ENCODE results near the gene GMPPB.
"Not testable (repeated sequence)": the region's sequence is repeated elsewhere in the genome, so short reads cannot be mapped to it uniquely, and the experiment has no call there.

The GMPPB gene

DNA sequence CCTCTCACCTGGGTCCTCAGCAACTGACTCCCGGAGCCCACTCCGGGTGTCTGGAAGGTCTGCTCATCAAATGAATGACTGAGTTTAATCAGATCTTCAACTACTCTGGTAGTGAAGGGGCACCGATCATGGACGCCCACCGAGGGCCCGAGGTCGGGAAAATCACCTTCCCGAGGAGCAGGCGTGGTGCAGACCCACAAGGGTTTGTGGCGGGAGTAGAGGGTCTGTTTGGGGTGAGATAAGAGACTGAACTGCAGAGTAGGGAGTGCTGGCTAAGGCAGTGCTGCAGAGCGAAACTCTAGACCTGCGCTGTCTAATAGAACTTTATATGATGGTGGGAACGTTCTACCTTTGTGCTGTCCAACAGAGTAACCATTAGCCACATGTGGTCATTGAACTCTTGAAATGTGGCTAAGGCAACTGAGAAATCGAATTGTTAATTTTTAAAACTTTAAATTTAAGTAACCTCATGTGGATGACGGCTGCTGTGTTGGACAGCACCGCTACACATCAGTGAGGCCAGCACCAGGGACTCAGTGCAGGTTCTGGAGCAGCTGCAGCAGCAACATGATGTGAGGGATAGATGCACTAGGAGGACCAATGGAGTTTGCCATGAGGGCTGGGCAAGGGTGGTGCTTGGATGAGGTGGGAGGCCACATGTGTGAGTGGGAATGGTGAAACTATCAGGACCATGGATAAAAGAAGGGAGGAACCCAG lies 33.7 kb downstream of the GMPPB start:
- not testable (repeated sequence) for DNase-seq (ENCODE audit: low read depth)

DNA sequence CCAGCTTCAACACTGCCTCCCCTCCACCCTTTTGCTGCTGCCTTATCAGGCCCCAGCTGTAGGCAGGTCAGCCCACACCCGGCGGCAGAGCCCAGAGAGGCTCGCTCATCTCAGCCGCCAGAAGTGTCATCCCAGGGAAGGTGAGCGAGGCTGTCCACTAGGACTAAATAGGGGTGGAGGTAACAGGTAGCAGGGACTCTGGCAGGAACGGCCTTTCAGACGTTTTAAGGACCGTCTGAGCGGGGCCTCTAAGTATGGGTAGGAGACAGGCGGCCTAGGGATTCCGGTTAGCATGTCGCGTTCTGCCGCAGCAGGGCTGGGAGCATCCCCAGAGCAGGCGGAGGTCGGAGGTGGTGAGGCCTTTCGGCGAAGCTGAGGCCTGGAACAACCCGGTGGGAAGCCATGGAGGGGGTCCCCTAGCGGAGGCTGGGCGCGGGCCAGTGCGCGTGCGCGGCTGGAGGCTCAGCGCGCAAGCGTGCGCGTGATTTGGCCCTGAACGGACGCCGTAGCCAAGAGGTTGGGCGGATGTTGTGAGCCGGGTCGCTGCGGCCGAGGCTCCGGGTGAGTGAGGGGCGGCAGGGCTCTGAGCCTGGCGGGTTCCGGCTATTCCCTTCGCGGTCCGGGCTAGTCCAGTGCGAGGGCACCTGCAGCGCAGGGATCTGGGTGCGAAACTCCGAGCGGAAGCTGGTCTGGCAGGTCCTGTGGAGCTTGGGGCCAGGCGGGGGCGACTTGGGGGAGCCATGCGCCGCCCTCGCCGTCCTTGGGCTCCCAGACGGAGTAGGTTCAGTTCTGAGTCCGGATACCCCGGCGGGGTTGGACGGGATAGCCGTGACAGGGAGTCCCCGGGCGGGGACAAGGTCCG lies 34.5 kb downstream of the GMPPB start, which contains the start of the genes MST1 and RNF123:
Gene MST1 (minus strand): TSS at position 429 of the 862 bp plus-strand sequence. CDS start 783 bp downstream, outside the sequence.
Gene RNF123 (plus strand): TSS at position 512 of the 862 bp plus-strand sequence. CDS start 1,609 bp downstream, outside the sequence.
- DNase-seq (ENCODE audit: low read depth): peak; percentile 85

DNA sequence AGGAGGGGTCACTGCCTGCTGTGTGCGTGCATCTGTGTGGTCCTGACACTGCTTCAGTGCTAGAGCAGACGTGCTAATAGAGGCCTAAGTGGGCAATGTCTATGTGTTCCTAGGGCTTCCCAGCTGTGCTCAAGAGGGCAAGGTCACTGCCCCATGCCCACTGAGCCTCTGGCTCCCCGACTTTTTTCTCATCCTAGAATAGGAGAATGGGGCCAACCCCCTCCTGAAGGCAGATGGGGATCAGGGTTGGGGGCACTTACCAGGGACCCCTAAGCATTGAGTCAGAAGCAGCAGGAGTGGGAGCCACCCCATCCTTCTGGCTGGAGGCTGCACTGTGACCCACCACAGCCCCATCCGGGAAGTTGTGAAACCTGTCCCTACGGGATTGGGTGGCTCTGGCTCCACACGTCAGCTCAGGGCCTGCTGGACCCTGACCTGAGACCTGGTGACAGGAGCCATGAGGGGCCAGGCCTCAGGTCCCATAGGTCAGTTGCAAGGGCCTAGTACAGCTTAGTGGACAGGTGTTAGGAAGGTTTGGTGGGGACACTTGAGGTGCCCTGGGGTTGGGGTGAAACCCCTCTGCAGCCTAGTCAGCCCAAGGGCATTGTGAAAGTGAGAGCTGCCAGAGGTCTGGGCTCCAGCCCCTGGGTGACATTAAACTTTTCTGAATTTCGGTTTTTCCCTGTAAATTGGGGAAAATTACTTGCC lies 35.3 kb downstream of the GMPPB start:
- not testable (repeated sequence) for DNase-seq (ENCODE audit: low read depth)

DNA sequence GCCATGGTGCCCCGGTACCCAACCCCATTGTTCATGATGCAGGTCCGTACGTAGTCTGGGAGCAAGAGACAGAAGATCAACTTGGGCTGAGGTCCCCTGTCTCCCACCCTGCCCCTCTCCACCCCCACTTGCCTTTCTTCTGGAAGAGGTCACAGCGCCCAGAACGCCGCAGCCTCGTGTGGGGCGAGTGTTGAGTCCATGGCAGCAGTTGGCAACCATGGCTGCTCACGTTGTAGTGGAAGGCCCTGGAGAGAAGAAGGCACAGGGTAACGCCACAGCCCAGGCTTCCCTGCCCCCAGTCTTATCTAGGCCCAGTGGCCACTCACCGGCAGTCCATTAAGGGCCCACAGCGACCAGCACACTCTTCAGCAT lies 36.3 kb downstream of the GMPPB start:
- DNase-seq (ENCODE audit: low read depth): not testable (repeated sequence)

DNA sequence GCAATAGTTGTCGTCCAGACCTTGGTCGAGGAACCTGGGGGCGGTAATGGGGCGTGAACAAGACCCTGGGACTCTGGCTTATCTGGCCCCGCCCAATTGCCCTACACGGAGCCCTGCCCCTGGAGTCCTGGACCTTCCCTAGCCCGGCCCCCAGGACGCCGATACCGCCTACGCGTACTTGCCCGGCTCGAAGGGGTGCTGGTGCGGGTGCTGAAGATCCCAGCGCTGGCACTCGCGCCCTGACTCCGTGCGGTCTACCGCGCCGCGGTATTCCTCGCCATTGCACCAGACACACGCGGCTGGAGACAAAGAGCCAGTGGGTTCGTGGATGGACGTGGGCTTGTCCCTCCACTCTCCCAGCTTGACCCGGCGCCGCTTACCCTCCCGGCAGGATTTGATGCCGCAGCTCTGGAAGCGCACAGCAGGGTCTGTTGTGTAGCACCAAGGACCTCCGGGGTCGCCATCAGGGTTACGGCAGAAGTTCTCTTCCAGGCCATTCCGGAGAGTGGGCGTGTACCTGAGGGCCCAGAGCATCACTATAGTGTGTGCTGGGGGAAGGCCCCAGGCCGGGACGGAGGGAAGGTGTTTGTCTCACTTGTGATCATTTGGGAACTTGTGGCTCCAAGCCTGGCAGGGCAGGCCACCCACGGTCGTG lies 36.9 kb downstream of the GMPPB start:
- DNase-seq (ENCODE audit: low read depth): not testable (repeated sequence)

DNA sequence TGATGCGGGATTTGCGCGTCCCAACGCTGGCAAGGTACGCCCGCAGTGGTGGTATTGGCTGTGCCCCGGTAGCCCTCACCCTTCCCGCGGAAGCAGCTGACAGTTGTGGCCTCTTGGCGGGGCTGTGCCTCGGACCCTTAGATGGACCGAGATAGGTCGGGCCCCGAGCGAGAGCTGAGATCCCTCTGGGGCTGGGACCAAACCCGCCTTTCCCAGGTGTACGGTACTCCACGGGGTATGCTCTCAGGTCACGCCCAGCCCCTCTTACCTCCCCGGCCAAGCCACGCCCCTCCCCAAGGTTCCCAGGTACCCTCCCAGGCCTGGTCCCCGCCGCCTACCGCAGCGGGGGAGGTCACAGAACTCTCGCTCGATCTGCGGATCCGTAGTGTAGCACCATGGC lies 37.4 kb downstream of the GMPPB start:
- DNase-seq (ENCODE audit: low read depth): not testable (repeated sequence)

DNA sequence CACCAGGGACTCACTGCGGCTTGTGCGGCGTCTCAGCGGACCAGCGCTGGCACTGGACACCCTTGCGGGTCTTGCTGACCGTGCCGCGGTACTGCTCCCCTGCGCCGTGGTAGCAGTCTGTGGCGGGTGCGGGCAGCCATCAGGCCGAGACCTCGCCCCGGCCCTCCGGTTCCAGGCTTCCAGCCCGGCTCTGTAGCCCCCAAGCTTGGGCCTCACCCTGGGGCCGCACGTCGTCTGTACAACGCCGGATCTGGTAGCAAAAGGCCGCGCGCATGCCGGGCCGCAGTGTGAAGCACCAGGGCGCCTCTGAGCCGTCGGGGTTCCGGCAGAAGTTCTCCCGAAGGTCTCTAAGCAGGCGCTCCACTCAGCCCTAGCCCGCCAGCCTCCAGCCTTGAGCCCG lies 37.9 kb downstream of the GMPPB start:
- DNase-seq (ENCODE audit: low read depth): not testable (repeated sequence)

DNA sequence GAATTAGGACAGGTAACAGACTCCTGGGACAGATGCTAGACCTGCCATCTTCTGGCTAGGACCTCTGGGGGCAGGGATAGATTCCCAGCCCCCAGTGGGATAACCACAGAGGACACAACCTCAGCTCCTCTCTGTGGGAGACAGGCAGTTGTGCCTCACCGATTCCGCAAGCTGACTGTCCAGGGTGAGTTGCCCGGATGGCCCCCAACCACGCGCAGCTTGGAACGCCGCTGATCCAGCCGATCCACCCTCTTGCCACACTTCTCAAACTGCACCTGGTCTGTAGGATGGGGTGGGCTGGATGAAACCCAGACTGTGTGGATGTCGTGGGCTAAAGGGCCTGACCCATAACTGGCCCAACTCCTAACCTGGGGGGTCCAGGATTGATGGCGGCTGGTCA lies 38.6 kb downstream of the GMPPB start:
- not testable (repeated sequence) for DNase-seq (ENCODE audit: low read depth)

DNA sequence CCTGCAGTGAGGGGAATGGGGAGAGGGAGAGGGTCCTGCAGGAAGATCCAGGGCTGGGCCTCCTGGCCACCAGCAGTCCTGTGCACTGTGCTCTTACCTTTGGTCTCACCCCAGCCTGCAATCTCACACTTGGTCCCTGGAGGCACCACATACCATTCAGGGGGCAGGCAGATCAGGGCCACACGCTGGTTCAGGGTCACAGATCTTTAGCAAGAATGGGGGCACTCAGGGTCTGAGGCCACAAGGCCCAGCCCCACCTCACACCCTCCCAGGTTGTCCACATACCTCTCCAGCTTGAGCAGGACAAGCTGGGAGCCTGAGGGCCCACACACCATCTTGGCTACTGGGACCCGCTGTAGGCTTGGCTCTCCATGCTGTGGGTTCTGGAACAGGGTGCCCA lies 39.3 kb downstream of the GMPPB start:
- not testable (repeated sequence) for DNase-seq (ENCODE audit: low read depth)

DNA sequence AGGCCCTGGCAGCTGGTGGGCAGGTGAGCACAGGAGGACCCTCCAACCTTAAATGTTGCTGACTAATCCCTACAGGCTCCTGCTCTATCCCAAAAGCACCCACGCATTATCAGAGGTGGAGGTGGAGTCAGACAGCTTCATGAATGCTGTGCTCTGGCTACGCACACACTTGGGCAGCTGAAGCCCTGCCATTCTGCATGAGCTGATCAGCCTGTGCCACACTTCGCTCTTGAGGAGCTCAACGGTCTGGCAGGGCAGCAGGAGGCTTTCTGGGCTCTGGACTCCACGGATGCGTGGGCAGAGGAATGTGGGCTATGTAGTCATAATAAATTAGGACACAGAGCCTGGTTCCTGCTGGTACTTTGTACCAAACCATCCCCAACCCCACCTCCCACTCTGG lies 40.6 kb downstream of the GMPPB start:
- DNase-seq (ENCODE audit: low read depth): no peak

DNA sequence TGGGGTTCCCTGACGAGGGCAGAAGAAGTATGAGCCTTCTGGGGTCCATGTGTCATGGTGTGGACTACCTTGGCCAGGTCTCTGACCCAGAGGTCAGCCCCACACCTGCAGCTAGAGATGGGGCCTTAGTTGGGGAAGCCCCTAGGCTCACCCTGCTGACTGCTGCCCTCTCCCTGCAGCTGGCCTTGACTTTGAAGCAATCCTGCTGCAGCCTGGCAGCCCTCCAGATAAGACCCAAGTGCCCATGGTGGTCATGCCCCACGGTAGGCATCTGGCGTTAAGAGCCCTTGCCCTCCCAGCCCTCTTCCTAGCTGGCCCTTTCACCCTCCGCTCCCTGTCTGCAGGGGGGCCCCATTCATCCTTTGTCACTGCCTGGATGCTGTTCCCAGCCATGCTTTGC lies 42.2 kb downstream of the GMPPB start:
- DNase-seq (ENCODE audit: low read depth): no peak

DNA sequence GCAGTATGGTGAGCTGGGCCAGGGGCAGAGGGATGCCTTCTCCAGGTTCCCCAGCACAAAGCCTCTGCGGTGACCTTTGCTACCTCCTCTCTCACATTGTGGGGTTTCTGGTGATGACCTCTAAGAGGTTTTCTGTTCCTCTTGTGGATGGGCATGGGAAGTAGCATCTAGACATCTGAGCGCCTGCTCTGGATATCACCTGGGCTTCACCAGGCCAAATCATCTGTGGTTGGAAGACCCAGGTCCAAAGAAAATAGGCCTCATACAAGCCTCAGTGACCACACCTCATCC lies 42.6 kb downstream of the GMPPB start:
- no peak for DNase-seq (ENCODE audit: low read depth)

DNA sequence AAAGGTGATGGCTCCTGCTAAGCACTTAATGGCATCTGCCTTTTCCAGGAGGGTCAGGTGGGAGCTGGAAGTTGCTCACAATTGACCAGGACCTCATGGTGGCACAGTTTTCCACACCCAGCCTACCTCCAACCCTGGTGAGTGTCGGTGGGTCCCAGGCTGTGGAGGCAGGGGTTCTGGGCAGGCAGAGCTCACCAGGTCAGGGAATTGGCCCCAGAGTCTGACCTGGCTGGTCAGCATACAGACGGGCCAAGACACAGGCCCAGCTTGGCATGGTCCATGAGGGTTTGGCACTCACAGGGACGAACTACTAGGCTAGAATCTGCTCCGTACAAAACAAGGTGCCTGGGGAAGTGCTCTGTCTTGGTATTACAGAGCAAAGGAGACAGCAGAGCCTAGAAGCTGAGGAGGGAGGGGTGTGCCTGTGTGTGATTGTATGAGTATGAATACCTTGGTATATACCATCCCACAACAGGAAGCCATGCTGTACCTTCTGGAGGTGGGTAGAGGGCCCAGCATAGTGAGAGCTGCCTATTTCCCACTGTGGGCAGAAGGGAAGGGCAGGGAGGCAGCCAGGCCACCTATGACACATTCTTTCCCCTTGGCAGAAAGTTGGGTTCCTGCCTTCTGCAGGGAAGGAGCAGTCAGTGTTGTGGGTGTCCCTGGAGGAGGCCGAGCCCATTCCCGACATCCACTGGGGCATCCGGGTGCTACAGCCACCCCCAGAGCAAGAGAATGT lies 43.1 kb downstream of the GMPPB start:
- DNase-seq (ENCODE audit: low read depth): no peak

DNA sequence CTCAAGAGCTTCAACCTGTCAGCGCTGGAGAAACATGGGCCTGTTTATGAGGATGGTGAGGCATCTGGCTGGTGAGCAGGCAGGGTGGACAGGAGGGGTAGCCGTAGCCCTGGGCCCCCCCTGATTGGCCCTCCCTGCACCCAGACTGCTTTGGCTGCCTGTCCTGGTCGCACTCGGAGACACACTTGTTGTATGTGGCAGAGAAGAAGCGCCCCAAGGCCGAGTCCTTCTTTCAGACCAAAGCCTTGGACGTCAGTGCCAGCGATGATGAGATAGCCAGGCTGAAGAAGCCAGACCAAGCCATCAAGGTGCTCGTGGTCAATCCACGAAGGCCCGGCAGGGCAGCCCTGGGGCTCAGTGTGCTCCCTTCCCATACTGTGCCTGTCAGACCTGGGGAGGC lies 47.8 kb downstream of the GMPPB start:
- no peak for DNase-seq (ENCODE audit: low read depth)

DNA sequence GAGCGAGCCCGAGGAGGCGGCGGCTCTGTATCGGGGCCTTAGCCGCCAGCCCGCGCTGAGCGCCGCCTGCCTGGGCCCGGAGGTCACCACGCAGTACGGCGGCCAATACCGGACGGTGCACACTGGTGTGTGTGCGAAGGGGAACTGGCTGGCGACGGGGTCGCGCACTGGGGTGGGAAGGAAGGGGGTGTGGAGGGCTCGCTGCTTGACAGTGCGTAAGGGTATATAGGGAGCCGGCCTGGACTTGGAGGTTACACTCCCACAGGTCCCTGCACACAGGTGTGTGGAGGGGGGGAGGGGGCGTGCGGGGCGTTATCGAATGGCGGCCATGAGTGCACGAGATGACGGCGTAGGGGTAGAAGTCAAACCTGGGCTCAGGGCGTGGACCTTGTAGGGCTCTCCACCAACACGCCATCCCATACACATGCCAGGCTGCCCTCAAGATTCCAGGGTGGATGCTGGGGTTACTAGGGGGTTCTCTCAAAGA lies 49.2 kb downstream of the GMPPB start:
- DNase-seq (ENCODE audit: low read depth): no peak

DNA sequence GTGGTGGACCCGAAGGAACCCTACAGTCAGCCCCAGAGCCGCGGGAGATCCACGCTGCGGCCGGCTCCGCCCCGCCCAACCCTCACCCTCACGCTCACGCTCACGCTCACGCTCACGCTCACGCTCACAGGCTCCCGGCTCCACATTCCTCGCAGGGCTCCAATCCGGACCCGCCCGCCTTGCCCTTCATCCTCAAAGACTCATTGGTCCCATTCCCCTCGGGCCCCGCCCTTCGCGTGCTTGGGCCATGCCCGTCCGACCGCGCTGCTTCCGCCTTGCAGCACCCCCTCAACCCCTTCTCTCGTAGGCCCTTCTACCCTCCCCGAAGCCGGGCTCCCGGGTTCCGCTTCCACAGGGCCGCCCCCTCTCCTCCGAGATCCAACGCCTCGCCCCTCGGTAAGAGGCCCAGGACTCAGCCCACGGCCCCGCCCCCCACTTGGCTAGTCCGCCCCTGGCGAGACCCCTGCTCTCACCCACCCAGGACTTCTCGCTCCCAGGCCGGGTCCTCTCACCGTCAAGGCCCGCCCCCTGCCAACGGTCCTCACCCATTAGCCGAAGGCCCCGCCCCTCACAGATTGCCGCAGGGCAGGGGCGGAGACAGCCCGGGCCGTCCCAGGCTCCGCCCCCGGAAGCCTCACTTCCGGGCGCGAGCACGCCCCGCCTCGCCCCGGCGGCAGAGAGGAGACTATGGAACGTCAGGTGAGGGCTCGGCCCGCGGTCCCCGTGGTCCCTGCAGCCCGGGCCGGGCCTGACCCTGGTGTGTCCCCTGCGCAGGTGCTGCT lies 49.8 kb downstream of the GMPPB start, which contains the start of gene APEH:
Gene APEH (plus strand): TSS at position 637 of the 782 bp plus-strand sequence. CDS start 51 bp downstream, at position 688.
- peak; percentile 90 for DNase-seq (ENCODE audit: low read depth)

DNA sequence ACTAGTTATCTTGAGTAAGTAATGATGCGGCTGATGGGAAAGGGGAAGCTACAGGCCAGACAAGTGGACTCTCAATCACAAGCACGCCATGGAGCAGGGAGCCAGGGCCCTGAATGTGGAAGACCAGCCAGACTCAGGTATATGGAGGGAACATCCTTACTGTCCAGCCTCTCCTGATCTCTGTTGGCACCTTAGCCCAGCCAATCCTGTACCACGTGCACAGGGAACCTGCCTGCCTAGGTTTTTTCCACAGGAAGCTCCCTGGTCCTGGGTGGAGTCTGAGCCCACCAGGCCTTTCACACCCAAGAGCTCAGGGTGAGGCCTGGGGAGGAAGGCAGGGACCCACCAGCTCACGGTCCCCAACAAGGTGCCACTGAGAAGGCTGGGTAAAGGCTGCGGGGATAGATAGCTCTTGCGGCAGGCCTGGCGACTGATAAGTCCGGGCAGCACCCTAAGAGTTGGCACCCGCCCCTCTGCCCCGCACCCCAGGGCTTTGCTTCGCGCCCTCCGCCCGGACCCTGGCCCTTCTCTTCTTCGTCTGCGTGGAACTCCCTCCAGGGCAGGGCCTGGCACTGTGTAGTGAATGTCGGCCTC lies 50.5 kb downstream of the GMPPB start:
- no peak for DNase-seq (ENCODE audit: low read depth)

DNA sequence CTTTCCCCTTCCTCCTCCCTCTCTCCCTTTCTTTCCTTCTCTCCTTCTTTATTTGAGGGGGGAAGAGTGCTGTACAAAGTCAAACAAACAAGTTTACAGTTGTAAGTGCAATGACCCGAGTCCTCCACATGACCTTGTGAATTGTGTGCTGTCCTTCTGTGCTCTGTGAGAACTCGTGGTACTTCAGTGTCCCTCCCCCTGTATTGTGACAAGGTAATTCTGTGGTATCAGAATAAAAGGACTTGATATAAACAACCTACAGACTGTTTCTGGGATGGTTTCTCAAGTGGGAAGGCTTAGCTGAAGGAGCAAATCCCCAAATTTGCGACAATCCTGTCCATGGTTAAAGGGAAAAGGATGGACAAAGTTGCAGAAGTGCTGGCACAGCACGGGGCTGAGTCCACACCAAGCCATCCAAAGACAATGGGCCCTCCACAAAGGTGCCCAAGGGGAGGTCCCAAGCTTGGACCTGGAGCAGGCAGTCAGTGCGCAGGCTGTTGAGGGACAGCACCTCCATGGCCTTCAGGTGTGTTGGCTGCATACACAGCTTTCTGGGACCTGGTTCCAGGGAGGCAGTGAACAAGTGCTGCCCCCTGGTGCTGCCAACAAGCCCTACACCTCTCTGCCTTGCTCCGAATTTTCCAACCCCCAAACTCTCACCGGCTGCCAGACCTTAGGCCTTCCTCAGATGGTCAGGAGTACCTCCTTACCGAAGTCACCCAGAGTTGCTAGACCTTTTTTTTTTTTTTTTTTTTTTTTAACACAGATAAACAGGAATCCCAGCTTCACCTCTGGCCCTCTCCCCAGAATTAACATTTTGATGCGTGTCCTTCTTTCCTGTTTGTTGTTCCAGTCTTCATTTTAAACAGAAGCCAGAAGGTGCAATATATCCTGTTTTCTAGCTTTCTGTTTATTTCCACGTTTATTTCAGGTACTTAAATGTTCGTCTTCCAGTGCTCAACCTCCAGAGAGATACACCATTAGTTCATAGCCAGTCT lies 52.2 kb downstream of the GMPPB start:
- DNase-seq (ENCODE audit: low read depth): peak; percentile 53

DNA sequence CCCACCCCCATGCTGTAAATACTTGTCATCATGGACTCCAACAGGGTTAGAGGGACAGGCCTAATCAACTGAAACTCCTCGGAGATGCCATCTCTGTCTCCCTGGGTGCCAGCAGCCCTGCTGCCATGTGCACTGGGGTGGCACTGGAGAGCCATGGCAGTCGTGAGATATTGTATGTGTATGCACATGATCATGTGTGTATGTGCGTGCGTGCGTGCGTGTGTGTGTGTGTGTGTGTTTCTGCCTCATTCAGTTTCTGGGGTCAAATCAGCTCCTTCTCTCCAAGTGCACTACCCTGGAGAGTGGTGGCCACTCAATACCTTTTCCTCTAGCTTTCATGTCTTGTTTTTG lies 52.8 kb downstream of the GMPPB start:
- no peak for DNase-seq (ENCODE audit: low read depth)
